ENCODE measurements around the gene SNAPC1.

GRCh38 chr14:61756135-61756534, 6.1 kb upstream of the SNAPC1 start:
- no peak for TF ChIP-seq POU2F2 (IDR thresholded peaks at IDR 0.05; ENCODE audit: borderline replicate concordance, low read depth, low read length)
- TF ChIP-seq STAT1 (conservative IDR thresholded peaks at IDR 0.05): no peak
- TF ChIP-seq CTCF (IDR thresholded peaks at IDR 0.05 in 2 of 3, conservative IDR thresholded peaks at IDR 0.05 in 1 of 3; ENCODE audit: control insufficient read depth in 2 of 3, extremely low read depth in 1 of 3, insufficient read depth in 1 of 3, low read depth in 3 of 3, low read length in 3 of 3): no peak
- no peak for TF ChIP-seq RAD21 (IDR thresholded peaks at IDR 0.05; ENCODE audit: insufficient read depth, low read depth, low read length)
- TF ChIP-seq POLR2A (IDR thresholded peaks at IDR 0.05; ENCODE audit: low read depth, low read length): no peak
- no peak for TF ChIP-seq CUX1 (IDR thresholded peaks at IDR 0.05; ENCODE audit: insufficient replicate concordance, low read depth, low read length)
- TF ChIP-seq ATF3 (IDR thresholded peaks at IDR 0.05; ENCODE audit: borderline replicate concordance, extremely low read depth, low read depth, low read length): no peak
- TF ChIP-seq GABPA (IDR thresholded peaks at IDR 0.05; ENCODE audit: low read depth): no peak
- no peak for TF ChIP-seq MXI1 (IDR thresholded peaks at IDR 0.05; ENCODE audit: low read depth, low read length)

Data from GM12878 (cell line).